Right lobe of liver (tissue), 6 donors: Measurements from ENCODE around the gene DOK1. TPM values are rescaled to one million over a fixed set of nuclear protein-coding genes. Genes with fewer than 3 reads are reported as not detected.
A peak's percentile ranks its signal among the peaks of the same experiment; 100 is the strongest.

Experiments used
- ATAC-seq, 4 donors: fragments of 200-7000 bp; cut with Tn5 transposase; one replicate each; pipeline ENCODE4 v1.9.1; 2020; ENCODE audit warnings: mild to moderate bottlenecking in 4 of 4, moderate library complexity in 4 of 4
- DNase-seq, 3 donors: peaks; one replicate each; pipeline ENCODE4 v3.0.0-alpha.2; 2020
- H3K27ac ChIP-seq, 3 donors: fragments of 200-600 bp; one replicate each; pipeline ENCODE4 v1.8.0; 2022
- H3K27me3 ChIP-seq, 2 donors: fragments of 200-600 bp; one replicate each; pipeline ENCODE4 v1.8.0; 2022
- H3K36me3 ChIP-seq, 4 donors: fragments of 200-600 bp; sonication (generic) in 1 of 4; one replicate each; pipeline versions ENCODE4 v1.5.1 to v1.8.0; 2017 to 2022; ENCODE audit warnings: control low read depth in 1 of 4
- H3K4me1 ChIP-seq, 4 donors: fragments of 200-600 bp; sonication (generic) in 1 of 4; one replicate each; pipeline versions ENCODE4 v1.5.1 to v1.8.0; 2017 to 2022; ENCODE audit warnings: control low read depth in 1 of 4
- H3K4me3 ChIP-seq, 3 donors: fragments of 200-600 bp; one replicate each; pipeline ENCODE4 v1.8.0; 2022
- H3K9me3 ChIP-seq, 4 donors: fragments of 200-600 bp; sonication (generic) in 1 of 4; one replicate each; pipeline versions ENCODE4 v1.5.1 to v1.8.0; 2017 to 2022; ENCODE audit warnings: control low read depth in 1 of 4
- CTCF ChIP-seq, 4 donors: fragments of 200-600 bp in 3 of 4; fragments of 450-650 bp in 1 of 4; IDR thresholded peaks; one replicate each; pipeline versions ENCODE4 v1.5.1 to v1.8.0; 2016 to 2022; ENCODE audit warnings: antibody characterized with exemption in 4 of 4, mild to moderate bottlenecking in 2 of 4
- POLR2A ChIP-seq: fragments of 450-650 bp; IDR thresholded peaks from one replicate; pipeline ENCODE4 v1.6.1; 2017; ENCODE audit warnings: antibody characterized with exemption, mild to moderate bottlenecking
- WGBS: methylation state at CpG from one replicate; pipeline ENCODE4 v1.1.6; 2018; ENCODE audit warnings: low coverage, low lambda C conversion rate; ENCODE audit not compliant: insufficient coverage; ENCODE audit errors: missing lambda C conversion rate; 5-methylcytosine and 5-hydroxymethylcytosine counted together
- intact Hi-C, 2 donors: fragments of 100-400 bp; cut with DNase I; formaldehyde crosslinking; loops; one replicate each; pipeline versions ENCODE4 v1.11.2 to v1.14.1; 2022
- total RNA-seq, 6 experiments: library from RNA; depleted of rRNA in 2 of 6; stranded (reverse); fragments of >200 nt in 2 of 6; fragmentation: NEBNext Ultra II Directional in 3 of 6; extraction: Animal tissue kit (Norgen Biotek cat#: 25700) in 3 of 6; gene quantifications; one replicate each; pipeline versions ENCODE4 v1.1.0 to v1.2.4, GENCODE V29; 2016 to 2023
- donor health status: DM: no; HTN: yes; CAD: no.
- donor health status: DM: no; HTN: no; CAD: no.
- donor health status: DM: no; HTN: no; CAD: no.
- donor health status: DM: no; HTN: yes; CAD: no.
- donor health status: DM: no; HTN: yes; CAD: no.

Gene DOK1
- total RNA-seq, 6 experiments from 2014 or later: 1.9 to 3.7 (median 3.2) TPM

GRCh38 chr2:74546004-74546403, 8.5 kb upstream of the DOK1 start:
- Histone ChIP-seq H3K4me3 (no peak overlapping the region), H3K27ac (no peak overlapping the region), H3K27me3 (no peaks in the 10 kb centered on the region), H3K36me3 (no peaks in the 10 kb centered on the region), H3K9me3 (no peaks in the 10 kb centered on the region), H3K4me1 (peaks cover 0 to 9% (median 3%) of the 10 kb centered on the region in 4 donors)
- no peak for DNase-seq
- ATAC-seq: no peak
- TF ChIP-seq POLR2A: no peak
- no peak for TF ChIP-seq CTCF (IDR thresholded peaks at IDR 0.05)
- intact Hi-C loops: no loop called here
- WGBS: 61% methylated on average over 3 of the region's 3 CpGs

- no peak for TF ChIP-seq POLR2A
- no peak for TF ChIP-seq CTCF (IDR thresholded peaks at IDR 0.05)
- Histone ChIP-seq H3K27ac (no peak overlapping the region), H3K4me3 (peak overlapping the region; percentile 52 to 56 (median 54)), H3K36me3 (no peaks in the 10 kb centered on the region), H3K4me1 (peaks cover 0 to 9% (median 3%) of the 10 kb centered on the region in 4 donors), H3K27me3 (no peaks in the 10 kb centered on the region), H3K9me3 (no peaks in the 10 kb centered on the region)
- DNase-seq (no peak), ATAC-seq (no peak)
- intact Hi-C loops: no loop called here
- WGBS: 16% methylated on average over 15 of the region's 26 CpGs
These were observed 6.1 kb upstream of the DOK1 start for GRCh38 chr2:74548285-74548899.

GRCh38 chr2:74548900-74549826, 5.4 kb upstream of the DOK1 start:
- no peaks in the 10 kb centered on the region for H3K9me3 ChIP-seq
- intact Hi-C loops: no loop called here
- DNase-seq (peak; percentile 66 to 74 (median 67)), ATAC-seq (peak; percentile 85 to 91 (median 86))
- H3K4me3 ChIP-seq: peak overlapping the region; percentile 52 to 56 (median 54)
- H3K27ac ChIP-seq: no peak overlapping the region
- H3K27me3 ChIP-seq: no peaks in the 10 kb centered on the region
- H3K4me1 ChIP-seq: peaks cover 0 to 9% (median 3%) of the 10 kb centered on the region in 4 donors
- WGBS: 14% methylated on average over 15 of the region's 85 CpGs
- TF ChIP-seq POLR2A (peak; percentile 37), CTCF (IDR thresholded peaks at IDR 0.05) (no peak)
- no peaks in the 10 kb centered on the region for H3K36me3 ChIP-seq

- ATAC-seq (no peak), DNase-seq (no peak)
- intact Hi-C loops: no loop called here
- Histone ChIP-seq H3K36me3 (no peaks in the 10 kb centered on the region), H3K4me3 (no peak overlapping the region), H3K9me3 (no peaks in the 10 kb centered on the region), H3K4me1 (peaks cover 0 to 9% (median 3%) of the 10 kb centered on the region in 4 donors), H3K27ac (no peak overlapping the region), H3K27me3 (no peaks in the 10 kb centered on the region)
- TF ChIP-seq POLR2A (no peak), CTCF (IDR thresholded peaks at IDR 0.05) (no peak)
- 70% methylated on average over 3 of the region's 7 CpGs for WGBS
These were observed 4.3 kb upstream of the DOK1 start for GRCh38 chr2:74550231-74550630.
